Activated naive CD8-positive, alpha-beta T cell treated with anti-CD3 and anti-CD28 coated beads, Interleukin-2, amount 50 U/mL, for 24 hours (primary cell): ENCODE results near the gene PJA1.

Source experiments
- ATAC-seq: fragments of 150-1000 bp; cut with Tn5 transposase; one replicate; pipeline ENCODE4 v1.10.0; 2021
- DNase-seq: peaks from one replicate; pipeline ENCODE4 v3.0.0; 2021
- H3K27ac Mint-ChIP-seq: one replicate; pipeline ENCODE4 v1.8.0; 2021; ENCODE audit warnings: mild to moderate bottlenecking, mixed read lengths
- H3K27me3 Mint-ChIP-seq: one replicate; pipeline ENCODE4 v1.8.0; 2021; ENCODE audit warnings: mixed read lengths
- H3K36me3 Mint-ChIP-seq: one replicate; pipeline ENCODE4 v1.8.0; 2021; ENCODE audit warnings: low read depth, mixed read lengths
- H3K4me1 Mint-ChIP-seq: one replicate; pipeline ENCODE4 v1.8.0; 2021; ENCODE audit warnings: mixed read lengths
- H3K4me3 Mint-ChIP-seq: one replicate; pipeline ENCODE4 v1.8.0; 2021; ENCODE audit warnings: mild to moderate bottlenecking, moderate library complexity, mixed read lengths
- H3K9me3 Mint-ChIP-seq: one replicate; pipeline ENCODE4 v1.8.0; 2021; ENCODE audit warnings: mixed read lengths

PJA1 gene

GRCh38 chrX:69165087-69165651, at the start of gene PJA1:
PJA1 (minus strand) TSS chrX:69165453; CDS start chrX:69163073, 2,380 bp downstream.
- H3K4me3 Mint-ChIP-seq, result peak within 1 kb of the TSS; percentile 73

GRCh38 chrX:69214463-69214862, 49.2 kb upstream of the PJA1 start:
- Mint-ChIP-seq H3K27ac (no peak overlapping the region), H3K27me3 (no peaks in the 10 kb centered on the region), H3K9me3 (no peaks in the 10 kb centered on the region), H3K36me3 (no peaks in the 10 kb centered on the region), H3K4me1 (no peaks in the 10 kb centered on the region), H3K4me3 (no peak overlapping the region)
- DNase-seq (no peak), ATAC-seq (no peak)

More at GRCh38 chrX:69165087-69165651, at the start of gene PJA1:
- DNase-seq, result peak; percentile 72
- peak; percentile 85 for ATAC-seq
- no peaks in the 10 kb centered on the region for H3K9me3 Mint-ChIP-seq
- H3K4me1 Mint-ChIP-seq, result peaks cover 27% of the 10 kb centered on the region
- H3K36me3 Mint-ChIP-seq, result peaks cover 12% of the 10 kb centered on the region
- peak within 1 kb of the TSS; percentile 73 for H3K27ac Mint-ChIP-seq
- H3K27me3 Mint-ChIP-seq, result no peaks in the 10 kb centered on the region

- no peaks in the 10 kb centered on the region for H3K4me1 Mint-ChIP-seq
- H3K27me3 Mint-ChIP-seq, result no peaks in the 10 kb centered on the region
- H3K4me3 Mint-ChIP-seq, result no peak overlapping the region
- no peak overlapping the region for H3K27ac Mint-ChIP-seq
- H3K9me3 Mint-ChIP-seq, result no peaks in the 10 kb centered on the region
- H3K36me3 Mint-ChIP-seq, result no peaks in the 10 kb centered on the region
- DNase-seq (no peak), ATAC-seq (no peak)
Observed at GRCh38 chrX:69211701-69212100, 46.4 kb upstream of the PJA1 start.

GRCh38 chrX:69210581-69210980, 45.3 kb upstream of the PJA1 start:
- Mint-ChIP-seq H3K9me3 (no peaks in the 10 kb centered on the region), H3K4me3 (no peak overlapping the region), H3K36me3 (no peaks in the 10 kb centered on the region), H3K27me3 (no peaks in the 10 kb centered on the region), H3K4me1 (no peaks in the 10 kb centered on the region), H3K27ac (no peak overlapping the region)
- DNase-seq, result no peak
- no peak for ATAC-seq

GRCh38 chrX:69207216-69207615, 42.0 kb upstream of the PJA1 start:
- Mint-ChIP-seq H3K4me1 (no peaks in the 10 kb centered on the region), H3K27me3 (no peaks in the 10 kb centered on the region), H3K9me3 (no peaks in the 10 kb centered on the region), H3K36me3 (no peaks in the 10 kb centered on the region), H3K4me3 (no peak overlapping the region), H3K27ac (no peak overlapping the region)
- no peak for DNase-seq
- ATAC-seq, result no peak

- Mint-ChIP-seq H3K27me3 (no peaks in the 10 kb centered on the region), H3K4me3 (no peak overlapping the region), H3K4me1 (no peaks in the 10 kb centered on the region), H3K36me3 (no peaks in the 10 kb centered on the region), H3K9me3 (no peaks in the 10 kb centered on the region), H3K27ac (no peak overlapping the region)
- DNase-seq (no peak), ATAC-seq (no peak)
Observed at GRCh38 chrX:69203638-69204037, 38.4 kb upstream of the PJA1 start.

- Mint-ChIP-seq H3K27me3 (no peaks in the 10 kb centered on the region), H3K36me3 (no peaks in the 10 kb centered on the region), H3K9me3 (no peaks in the 10 kb centered on the region), H3K4me3 (no peak overlapping the region), H3K4me1 (no peaks in the 10 kb centered on the region), H3K27ac (no peak overlapping the region)
- DNase-seq (no peak), ATAC-seq (no peak)
Observed at GRCh38 chrX:69197690-69198089, 32.4 kb upstream of the PJA1 start.

- H3K4me3 Mint-ChIP-seq, result no peak overlapping the region
- no peaks in the 10 kb centered on the region for H3K27me3 Mint-ChIP-seq
- ATAC-seq (no peak), DNase-seq (no peak)
- H3K9me3 Mint-ChIP-seq, result no peaks in the 10 kb centered on the region
- no peak overlapping the region for H3K27ac Mint-ChIP-seq
- H3K36me3 Mint-ChIP-seq, result no peaks in the 10 kb centered on the region
- H3K4me1 Mint-ChIP-seq, result no peaks in the 10 kb centered on the region
Observed at GRCh38 chrX:69196666-69197065, 31.4 kb upstream of the PJA1 start.

GRCh38 chrX:69195810-69196209, 30.6 kb upstream of the PJA1 start:
- Mint-ChIP-seq H3K27ac (no peak overlapping the region), H3K27me3 (no peaks in the 10 kb centered on the region), H3K4me3 (no peak overlapping the region), H3K9me3 (no peaks in the 10 kb centered on the region), H3K36me3 (no peaks in the 10 kb centered on the region), H3K4me1 (no peaks in the 10 kb centered on the region)
- DNase-seq (no peak), ATAC-seq (no peak)

- ATAC-seq (no peak), DNase-seq (no peak)
- H3K4me3 Mint-ChIP-seq, result no peak overlapping the region
- no peaks in the 10 kb centered on the region for H3K4me1 Mint-ChIP-seq
- no peaks in the 10 kb centered on the region for H3K27me3 Mint-ChIP-seq
- H3K27ac Mint-ChIP-seq, result no peak overlapping the region
- H3K9me3 Mint-ChIP-seq, result no peaks in the 10 kb centered on the region
- H3K36me3 Mint-ChIP-seq, result no peaks in the 10 kb centered on the region
Observed at GRCh38 chrX:69195192-69195591, 29.9 kb upstream of the PJA1 start.

- no peak overlapping the region for H3K27ac Mint-ChIP-seq
- H3K9me3 Mint-ChIP-seq, result no peaks in the 10 kb centered on the region
- H3K4me1 Mint-ChIP-seq, result no peaks in the 10 kb centered on the region
- no peaks in the 10 kb centered on the region for H3K27me3 Mint-ChIP-seq
- H3K36me3 Mint-ChIP-seq, result no peaks in the 10 kb centered on the region
- ATAC-seq (no peak), DNase-seq (no peak)
- H3K4me3 Mint-ChIP-seq, result no peak overlapping the region
Observed at GRCh38 chrX:69192603-69193002, 27.4 kb upstream of the PJA1 start.

GRCh38 chrX:69189576-69190371, 24.5 kb upstream of the PJA1 start:
- Mint-ChIP-seq H3K4me1 (no peaks in the 10 kb centered on the region), H3K4me3 (no peak overlapping the region), H3K27me3 (no peaks in the 10 kb centered on the region), H3K27ac (no peak overlapping the region), H3K9me3 (no peaks in the 10 kb centered on the region), H3K36me3 (no peaks in the 10 kb centered on the region)
- ATAC-seq, result no peak
- DNase-seq, result no peak

- ATAC-seq, result no peak
- DNase-seq, result no peak
- Mint-ChIP-seq H3K4me1 (no peaks in the 10 kb centered on the region), H3K27ac (no peak overlapping the region), H3K27me3 (no peaks in the 10 kb centered on the region), H3K9me3 (no peaks in the 10 kb centered on the region), H3K4me3 (no peak overlapping the region), H3K36me3 (no peaks in the 10 kb centered on the region)
Observed at GRCh38 chrX:69186651-69187050, 21.4 kb upstream of the PJA1 start.

- no peaks in the 10 kb centered on the region for H3K4me1 Mint-ChIP-seq
- no peaks in the 10 kb centered on the region for H3K27me3 Mint-ChIP-seq
- H3K36me3 Mint-ChIP-seq, result no peaks in the 10 kb centered on the region
- ATAC-seq, result no peak
- H3K9me3 Mint-ChIP-seq, result no peaks in the 10 kb centered on the region
- no peak overlapping the region for H3K4me3 Mint-ChIP-seq
- DNase-seq, result no peak
- no peak overlapping the region for H3K27ac Mint-ChIP-seq
Observed at GRCh38 chrX:69185886-69186285, 20.6 kb upstream of the PJA1 start.

- no peaks in the 10 kb centered on the region for H3K9me3 Mint-ChIP-seq
- no peak for ATAC-seq
- no peak overlapping the region for H3K4me3 Mint-ChIP-seq
- H3K4me1 Mint-ChIP-seq, result no peaks in the 10 kb centered on the region
- DNase-seq, result no peak
- H3K27me3 Mint-ChIP-seq, result peaks cover 3% of the 10 kb centered on the region
- no peak overlapping the region for H3K27ac Mint-ChIP-seq
- H3K36me3 Mint-ChIP-seq, result no peaks in the 10 kb centered on the region
Observed at GRCh38 chrX:69185141-69185540, 19.9 kb upstream of the PJA1 start.
